GM21619 (cell line): ENCODE measurements around the gene ANKH.
"Not testable (repeated sequence)": the region's sequence is repeated elsewhere in the genome, so short reads cannot be mapped to it uniquely, and the experiment has no call there.

ENCODE experiments used
- ATAC-seq: cut with Tn5 transposase; IDR thresholded peaks from one replicate; pipeline ENCODE4 v1.9.1; 2021; ENCODE audit not compliant: unreplicated experiment

Gene ANKH

DNA sequence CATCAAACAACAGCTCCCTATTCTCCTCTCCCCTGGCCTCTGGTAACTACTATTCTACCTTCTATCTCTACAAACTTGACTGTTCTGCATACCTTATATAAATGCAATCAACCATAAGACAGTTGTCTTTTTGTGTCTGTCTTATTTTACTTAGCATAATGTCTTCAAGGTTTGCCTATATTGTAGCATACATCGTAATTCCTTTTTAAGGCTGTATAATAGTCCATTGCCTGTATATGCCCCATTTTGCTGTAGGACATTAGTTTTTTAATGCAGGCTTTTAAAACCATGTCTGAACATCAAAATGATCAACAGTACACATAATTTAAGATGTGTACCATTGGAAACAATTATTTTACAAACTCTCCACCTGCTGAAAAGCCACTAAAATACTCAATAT is 12.4 kb downstream of the ANKH start:
- no peak for ATAC-seq

GRCh38 chr5:14855366-14855765 is 16.2 kb downstream of the ANKH start:
- ATAC-seq = no peak

GRCh38 chr5:14854799-14855198 is 16.8 kb downstream of the ANKH start:
- ATAC-seq = no peak

DNA sequence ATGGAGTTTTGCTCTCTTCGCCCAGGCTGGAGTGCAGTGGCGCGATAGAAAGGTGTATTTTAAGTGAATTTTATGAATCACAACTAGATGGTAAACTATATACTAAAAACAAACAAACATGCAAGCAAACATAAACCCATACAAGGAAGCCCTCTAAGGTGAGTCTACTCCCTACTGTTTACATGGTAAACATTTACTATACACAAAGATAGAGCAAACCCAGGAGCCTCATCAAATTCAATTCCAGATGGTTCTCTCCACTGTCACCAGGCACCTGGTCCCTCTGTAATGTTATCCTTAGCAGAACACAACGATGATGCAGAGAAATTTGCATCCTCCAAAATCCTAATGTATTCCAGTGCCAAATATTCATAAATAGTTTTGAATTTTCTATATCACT is 17.9 kb downstream of the ANKH start:
- ATAC-seq = no peak

DNA sequence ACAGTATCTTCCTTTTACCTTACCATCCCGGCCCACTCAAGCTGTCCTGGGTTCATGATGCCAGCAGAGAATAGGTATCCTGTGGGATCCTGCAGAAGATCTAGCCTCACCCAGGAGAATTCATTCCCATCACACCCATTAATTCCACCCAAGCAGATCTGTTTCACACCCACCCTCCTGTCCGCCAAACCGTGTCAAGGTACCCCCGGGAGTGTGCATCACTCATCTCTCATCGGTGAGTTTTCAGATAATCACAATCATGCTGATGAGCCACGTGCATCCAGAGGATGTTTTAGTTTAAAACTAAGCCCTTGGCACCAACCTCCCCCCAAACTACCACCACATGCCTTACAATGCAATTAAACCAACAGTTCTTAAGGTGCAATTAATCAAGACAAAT is 18.8 kb downstream of the ANKH start:
- no peak for ATAC-seq

DNA sequence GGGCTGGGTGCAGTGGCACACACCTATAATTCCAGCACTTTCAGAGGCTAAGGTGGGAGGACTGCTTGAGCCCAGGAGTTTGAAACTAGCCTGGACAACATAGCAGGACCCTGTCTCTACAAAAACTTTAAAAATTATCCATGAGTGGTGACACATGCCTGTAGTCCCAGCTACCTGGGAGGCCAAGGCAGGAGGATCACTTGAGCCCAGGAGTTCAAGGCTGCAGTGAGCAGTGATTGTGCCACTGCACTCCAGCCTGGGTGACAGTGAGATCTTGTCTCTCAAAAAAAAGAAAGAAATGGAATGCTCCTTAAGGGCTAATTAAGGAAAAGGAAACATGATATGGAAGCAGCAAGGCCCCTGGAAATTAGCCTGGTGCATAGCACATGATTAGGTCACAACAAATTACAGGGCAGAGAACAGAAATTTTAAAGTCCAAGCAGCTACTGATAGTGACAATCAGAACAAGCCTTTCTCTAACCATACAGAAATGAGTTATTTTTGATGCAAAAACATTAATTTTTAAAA is 19.5 kb downstream of the ANKH start:
- no peak for ATAC-seq

- ATAC-seq = no peak
These were observed 20.0 kb downstream of the ANKH start for GRCh38 chr5:14851597-14851996.

DNA sequence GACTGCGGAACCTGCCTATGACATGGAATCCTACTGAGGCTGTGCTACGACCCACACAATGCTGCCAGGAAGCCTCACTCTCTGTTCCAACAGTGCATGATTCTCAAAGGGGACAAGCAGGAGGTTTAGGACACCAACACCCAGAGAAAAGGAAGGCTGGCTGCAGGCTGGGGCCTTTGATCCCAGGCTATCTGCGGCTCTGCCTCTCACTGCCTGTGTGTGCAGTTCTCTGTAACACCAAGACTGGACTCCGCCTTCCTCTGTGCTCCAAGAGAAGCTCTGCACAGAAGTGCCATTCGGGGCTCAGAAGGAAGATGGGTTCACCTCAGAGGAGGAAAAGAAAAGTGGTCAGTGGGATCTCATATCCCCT is 20.5 kb downstream of the ANKH start:
- ATAC-seq = no peak

DNA sequence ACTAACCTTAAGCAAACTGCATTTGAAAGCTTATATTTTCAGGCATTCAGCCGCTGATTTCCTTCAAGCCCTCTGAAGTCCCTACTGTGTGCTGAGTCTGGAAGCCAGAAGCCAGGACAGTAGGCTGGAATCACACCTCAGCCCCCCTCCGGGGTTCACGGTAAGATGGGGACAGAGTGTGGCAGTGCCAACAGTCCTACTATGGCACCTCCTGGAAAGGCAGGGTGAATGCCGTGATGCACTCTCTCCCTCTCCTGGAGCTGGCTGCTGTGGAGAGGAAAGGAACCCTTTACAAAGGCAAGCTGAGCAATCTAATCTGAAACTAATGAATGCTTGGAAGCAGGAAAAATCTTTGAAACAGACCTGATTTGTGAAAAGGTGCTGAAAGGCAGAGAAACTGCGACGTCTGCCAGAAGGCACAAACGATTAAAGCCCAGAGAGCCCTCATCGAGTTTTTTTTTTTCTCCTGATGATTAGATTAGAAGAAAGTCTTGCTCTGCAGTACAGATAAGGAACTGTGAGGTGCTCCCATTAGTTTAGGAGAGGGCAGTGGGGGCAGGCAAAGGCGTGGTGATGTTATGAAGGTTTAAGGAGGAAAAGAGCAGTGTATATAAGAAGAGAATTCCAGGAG is 21.0 kb downstream of the ANKH start:
- no peak for ATAC-seq

GRCh38 chr5:14849516-14850294 is 21.9 kb downstream of the ANKH start:
- no peak for ATAC-seq

- ATAC-seq = not testable (repeated sequence)
These were observed 22.6 kb downstream of the ANKH start for GRCh38 chr5:14848942-14849341.

DNA sequence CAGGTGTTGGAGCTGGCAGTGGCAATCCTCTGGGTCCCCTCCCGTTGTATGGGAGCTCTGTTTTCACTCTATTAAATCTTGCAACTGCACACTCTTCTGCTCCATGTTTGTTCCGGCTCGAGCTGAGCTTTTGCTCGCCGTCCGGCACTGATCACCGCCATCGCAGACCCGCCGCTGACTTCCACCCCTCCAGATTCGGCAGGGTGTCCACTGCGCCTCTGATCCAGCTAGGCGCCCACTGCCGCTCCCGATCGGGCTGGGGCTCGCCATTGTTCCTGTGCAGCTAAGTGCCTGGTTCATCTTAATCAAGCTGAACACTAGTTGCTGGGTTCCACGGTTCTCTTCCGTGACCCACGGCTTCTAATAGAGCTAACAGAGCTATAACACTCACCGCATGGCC is 23.2 kb downstream of the ANKH start:
- ATAC-seq = no peak

DNA sequence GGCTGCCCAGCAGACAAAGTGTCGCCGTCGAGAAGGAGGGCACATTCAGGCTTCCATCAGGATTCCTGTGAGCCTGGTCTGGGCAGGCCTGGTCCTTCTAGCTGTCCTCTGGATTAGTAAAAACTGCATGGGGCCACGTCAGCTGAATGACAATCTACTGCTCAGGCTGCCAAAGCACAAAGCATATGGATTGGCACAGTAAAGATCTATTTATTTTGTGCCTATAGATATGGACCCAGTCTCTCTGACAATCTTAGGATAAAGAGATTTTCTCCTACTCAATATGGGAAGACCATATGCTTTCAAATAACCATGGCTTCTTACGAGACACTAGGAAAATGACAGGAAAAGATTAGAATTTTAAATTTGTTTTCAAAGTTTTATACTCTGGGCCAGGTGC is 24.1 kb downstream of the ANKH start:
- ATAC-seq = no peak

DNA sequence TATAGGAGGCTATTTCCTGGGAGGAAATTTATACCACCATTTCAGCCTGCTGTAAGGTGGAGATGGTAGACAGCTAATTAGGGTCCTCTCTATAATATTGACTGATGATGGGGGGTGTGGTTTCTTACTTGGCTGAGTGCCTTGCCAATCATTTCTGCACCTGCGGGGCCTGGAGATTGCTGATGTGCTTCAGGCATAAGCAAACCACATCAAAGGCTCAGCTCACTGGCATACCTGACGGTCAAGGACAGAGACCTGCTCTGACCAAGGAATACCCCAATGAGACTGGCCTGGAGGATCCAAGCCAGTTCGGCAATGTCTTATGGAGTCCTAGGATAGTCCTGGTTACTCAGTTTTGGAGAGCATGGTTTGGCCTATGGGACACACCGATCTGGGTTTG is 29.5 kb downstream of the ANKH start:
- ATAC-seq = no peak

- ATAC-seq = no peak
These were observed 31.0 kb downstream of the ANKH start for GRCh38 chr5:14840624-14841023.

- ATAC-seq = no peak
These were observed 32.9 kb downstream of the ANKH start for GRCh38 chr5:14838396-14839319.

- ATAC-seq = not testable (repeated sequence)
These were observed 34.0 kb downstream of the ANKH start for GRCh38 chr5:14837423-14838122.

DNA sequence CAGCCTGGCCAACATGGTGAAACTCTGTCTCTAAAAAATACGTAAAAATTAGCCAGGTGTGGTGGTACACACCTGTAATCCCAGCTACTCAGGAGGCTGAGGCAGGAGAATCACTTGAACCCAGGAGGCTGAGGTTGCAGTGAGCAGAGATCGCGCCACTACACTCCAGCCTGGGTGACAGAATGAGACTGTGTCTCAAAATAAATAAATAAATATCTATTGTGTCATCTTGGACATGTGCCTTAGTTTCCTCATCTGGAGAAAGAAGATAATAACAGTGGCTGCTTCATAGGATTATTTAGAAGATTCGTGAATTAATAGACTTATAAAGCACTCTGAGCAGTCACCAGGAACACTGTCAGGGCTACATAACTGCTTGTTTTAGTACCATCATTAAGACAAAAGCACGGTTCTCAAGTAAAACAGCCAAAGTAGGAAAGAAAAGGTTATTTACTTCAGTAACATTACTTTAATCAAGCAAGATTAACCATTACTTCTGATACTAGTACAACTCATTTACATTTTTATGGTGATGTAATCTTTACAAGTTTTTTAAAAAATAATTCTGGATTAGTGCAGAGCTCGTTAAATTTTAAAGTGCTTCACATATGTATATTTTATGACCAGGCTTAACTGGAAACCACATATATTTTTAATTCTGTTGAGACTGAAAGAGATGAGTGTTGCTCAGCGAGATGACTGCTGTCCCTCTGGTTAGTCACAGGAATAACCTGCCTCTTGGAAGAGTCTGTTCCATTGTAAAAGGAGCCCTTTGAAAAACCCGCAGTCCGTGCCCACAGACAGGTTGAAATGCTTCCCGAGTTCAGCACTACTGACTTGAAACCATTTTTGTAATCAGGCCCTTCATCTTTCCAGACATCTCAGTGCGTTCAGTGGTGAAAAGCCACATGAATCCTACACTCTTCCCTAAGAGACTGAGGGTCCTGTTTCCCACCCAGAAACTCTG is 36.7 kb downstream of the ANKH start:
- no peak for ATAC-seq

DNA sequence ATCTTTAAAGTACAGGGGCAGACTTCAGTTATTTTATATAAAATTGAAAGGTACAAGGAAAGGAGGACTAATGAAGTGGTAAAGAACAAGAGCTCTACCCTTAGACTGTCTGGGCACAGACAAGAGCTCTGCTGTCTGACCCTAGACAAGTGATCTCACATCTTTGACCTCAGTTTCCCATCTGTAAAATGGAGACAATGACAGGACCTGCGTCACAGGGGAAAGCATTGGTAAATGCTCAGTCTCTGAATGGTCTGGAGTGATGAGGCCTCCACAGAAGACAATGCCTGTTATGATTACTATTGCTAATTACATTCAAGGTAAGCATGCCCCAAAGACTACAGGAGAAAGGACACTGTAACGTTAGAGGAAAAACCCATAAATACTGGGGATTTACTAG is 37.5 kb downstream of the ANKH start:
- ATAC-seq = no peak

- ATAC-seq = no peak
These were observed 40.6 kb downstream of the ANKH start for GRCh38 chr5:14831006-14831338.
